SU-DHL-6 (cell line): Measurements from ENCODE around the gene TMEM92.

Experiments used
- EZH2phosphoT487 ChIP-seq: fragments of 200-600 bp; sonication (generic), shearing (Covaris generic); conservative IDR thresholded peaks from 2 replicates; pipeline ENCODE4 v1.6.1; 2018; ENCODE audit warnings: mild to moderate bottlenecking, antibody characterized with exemption, low read length, moderate library complexity, mixed read lengths
- TF ChIP-seq, protein P1 (sequence below): fragments of 200-600 bp; sonication (generic); IDR thresholded peaks from one replicate; pipeline ENCODE4 v1.5.1; 2017; ENCODE audit warnings: antibody characterized with exemption, mild to moderate bottlenecking, low read length, moderate library complexity; ENCODE audit not compliant: insufficient read depth, poor library complexity, severe bottlenecking

DNA sequence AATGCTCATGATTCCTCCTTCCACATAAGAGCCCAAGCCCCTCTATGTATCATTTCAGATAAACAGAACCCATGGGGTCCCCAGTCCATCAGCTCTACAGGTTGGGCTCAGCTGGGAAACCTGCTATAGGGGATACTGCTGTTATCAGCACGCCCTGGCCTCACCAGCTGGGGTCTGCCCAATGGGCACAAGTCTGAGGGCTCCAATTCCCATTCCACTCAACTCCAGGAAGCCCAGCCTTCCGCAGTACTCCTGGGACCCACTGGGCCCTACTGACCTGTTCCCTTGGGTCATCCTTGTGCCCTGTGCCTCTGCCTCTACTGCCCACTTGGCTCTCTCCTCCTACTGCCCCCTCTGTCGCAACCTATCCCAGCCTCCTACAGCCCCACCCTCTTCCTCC lies 55.5 kb downstream of the TMEM92 start:
- TF ChIP-seq, protein P1, sequence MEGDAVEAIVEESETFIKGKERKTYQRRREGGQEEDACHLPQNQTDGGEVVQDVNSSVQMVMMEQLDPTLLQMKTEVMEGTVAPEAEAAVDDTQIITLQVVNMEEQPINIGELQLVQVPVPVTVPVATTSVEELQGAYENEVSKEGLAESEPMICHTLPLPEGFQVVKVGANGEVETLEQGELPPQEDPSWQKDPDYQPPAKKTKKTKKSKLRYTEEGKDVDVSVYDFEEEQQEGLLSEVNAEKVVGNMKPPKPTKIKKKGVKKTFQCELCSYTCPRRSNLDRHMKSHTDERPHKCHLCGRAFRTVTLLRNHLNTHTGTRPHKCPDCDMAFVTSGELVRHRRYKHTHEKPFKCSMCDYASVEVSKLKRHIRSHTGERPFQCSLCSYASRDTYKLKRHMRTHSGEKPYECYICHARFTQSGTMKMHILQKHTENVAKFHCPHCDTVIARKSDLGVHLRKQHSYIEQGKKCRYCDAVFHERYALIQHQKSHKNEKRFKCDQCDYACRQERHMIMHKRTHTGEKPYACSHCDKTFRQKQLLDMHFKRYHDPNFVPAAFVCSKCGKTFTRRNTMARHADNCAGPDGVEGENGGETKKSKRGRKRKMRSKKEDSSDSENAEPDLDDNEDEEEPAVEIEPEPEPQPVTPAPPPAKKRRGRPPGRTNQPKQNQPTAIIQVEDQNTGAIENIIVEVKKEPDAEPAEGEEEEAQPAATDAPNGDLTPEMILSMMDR, result no peak
- TF ChIP-seq EZH2phosphoT487, result no peak
